A673 (cell line): Measurements from ENCODE around the gene THSD4. TPM values are rescaled to one million over a fixed set of nuclear protein-coding genes. Genes with fewer than 3 reads are reported as not detected.

ENCODE experiments used
- BruUV-seq: library from RNA; stranded (reverse); fragments of 400-500 nt; replicated peaks from 2 replicates; lab custom pipeline; 2021; lab: Mats Ljungman, UMichigan
- CTCF ChIA-PET: fragments of 300-600 bp; sonication (Branson Sonifier 250); formaldehyde crosslinking; loops from one replicate; lab custom pipeline; 2022; ENCODE audit warnings: antibody characterized with exemption; lab: Charles Lee
- POLR2A ChIA-PET: fragments of 300-600 bp; sonication (Branson Sonifier 250); formaldehyde crosslinking; loops from one replicate; lab custom pipeline; 2022; ENCODE audit warnings: antibody characterized with exemption; ENCODE audit not compliant: low non-redundant PET; lab: Charles Lee
- DNase-seq: peaks from one replicate; pipeline ENCODE4 v3.0.0-alpha.2; 2015; ENCODE audit warnings: low spot score
- H3K27ac ChIP-seq: fragments of 200-600 bp; sonication (generic); 2 replicates; pipeline ENCODE4 v1.5.1; 2016; ENCODE audit warnings: mixed run types, low read depth, mild to moderate bottlenecking, mixed read lengths, antibody characterized with exemption, low read length; ENCODE audit not compliant: poor library complexity, severe bottlenecking
- H3K27me3 ChIP-seq: fragments of 200-600 bp; sonication (generic); replicated peaks from 2 replicates; pipeline ENCODE4 v1.6.1; 2017; ENCODE audit warnings: mixed run types, low read depth, mild to moderate bottlenecking, mixed read lengths, antibody characterized with exemption, low read length; ENCODE audit not compliant: insufficient read depth, poor library complexity
- H3K36me3 ChIP-seq: fragments of 200-600 bp; sonication (generic); 2 replicates; pipeline ENCODE4 v1.6.1; 2016; ENCODE audit warnings: mixed run types, mild to moderate bottlenecking, mixed read lengths, antibody characterized with exemption, low read length; ENCODE audit not compliant: insufficient read depth, poor library complexity, severe bottlenecking
- H3K4me1 ChIP-seq: fragments of 200-600 bp; sonication (generic); 2 replicates; pipeline ENCODE4 v1.6.1; 2017; ENCODE audit warnings: mixed run types, mild to moderate bottlenecking, mixed read lengths, antibody characterized with exemption, low read length; ENCODE audit not compliant: insufficient read depth, poor library complexity, severe bottlenecking
- H3K4me3 ChIP-seq: fragments of 200-600 bp; sonication (generic); 2 replicates; pipeline ENCODE4 v1.5.1; 2016; ENCODE audit warnings: low read depth, mixed run types, mild to moderate bottlenecking, mixed read lengths, low read length; ENCODE audit not compliant: poor library complexity, severe bottlenecking
- H3K9me3 ChIP-seq: fragments of 200-600 bp; sonication (generic); 2 replicates; pipeline ENCODE4 v1.6.1; 2016; ENCODE audit warnings: mixed run types, low read depth, mild to moderate bottlenecking, mixed read lengths, antibody characterized with exemption, low read length; ENCODE audit not compliant: poor library complexity, severe bottlenecking
- EZH2 ChIP-seq: fragments of 200-600 bp; sonication (generic); IDR thresholded peaks from 2 replicates; pipeline ENCODE4 v1.6.1; 2017; ENCODE audit warnings: borderline replicate concordance, low read depth, mild to moderate bottlenecking, mixed read lengths, antibody characterized with exemption, low read length; ENCODE audit not compliant: poor library complexity, severe bottlenecking
- intact Hi-C: fragments of 100-400 bp; cut with micrococcal nuclease; formaldehyde crosslinking; loops from one replicate; pipeline ENCODE4 v1.10.0; 2022; ENCODE audit not compliant: unreplicated experiment
- total RNA-seq: library from RNA; stranded (reverse); gene quantifications from 2 replicates; pipeline ENCODE4 v1.2.3, GENCODE V29; 2021
- TF ChIP-seq, protein P1 (sequence below): fragments of 300-800, 200-600 bp; sonication (generic); conservative IDR thresholded peaks from 2 replicates; pipeline ENCODE4 v1.5.1; 2017; ENCODE audit warnings: low read depth, mild to moderate bottlenecking, antibody characterized with exemption, low read length, moderate library complexity, mixed read lengths

The THSD4 gene
- total RNA-seq, 1 experiment from 2014 or later = 2.4 TPM

DNA sequence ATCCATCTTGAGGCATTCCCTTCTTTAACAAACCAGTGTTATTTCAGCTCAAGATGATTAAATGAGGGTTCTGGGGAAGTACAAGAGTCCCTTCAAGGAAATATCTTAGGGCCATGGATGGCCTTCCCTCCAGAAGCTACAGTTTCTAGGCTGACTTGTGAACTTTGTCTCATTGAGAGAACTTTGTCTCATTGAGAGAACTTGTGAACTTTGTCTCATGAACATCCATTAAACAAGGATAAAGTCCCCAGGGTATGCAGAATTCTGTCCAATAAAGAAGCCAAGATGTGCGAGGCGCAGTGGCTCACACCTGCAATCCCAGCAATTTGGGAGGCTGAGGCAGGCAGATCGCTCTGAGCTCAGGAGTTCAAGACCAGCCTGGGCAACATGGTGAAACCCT lies 341.5 kb downstream of the THSD4 start:
- Histone ChIP-seq H3K36me3 (no peaks in the 10 kb centered on the region), H3K4me1 (no peaks in the 10 kb centered on the region), H3K27me3 (no peaks in the 10 kb centered on the region), H3K4me3 (no peak overlapping the region), H3K27ac (no peak overlapping the region), H3K9me3 (no peaks in the 10 kb centered on the region)
- BruUV-seq = no TSS peak
- DNase-seq = no peak
- CTCF ChIA-PET = no interaction called here
- intact Hi-C loops = no loop called here
- POLR2A ChIA-PET = no interaction called here
- TF ChIP-seq EZH2 = no peak
- TF ChIP-seq, protein P1, sequence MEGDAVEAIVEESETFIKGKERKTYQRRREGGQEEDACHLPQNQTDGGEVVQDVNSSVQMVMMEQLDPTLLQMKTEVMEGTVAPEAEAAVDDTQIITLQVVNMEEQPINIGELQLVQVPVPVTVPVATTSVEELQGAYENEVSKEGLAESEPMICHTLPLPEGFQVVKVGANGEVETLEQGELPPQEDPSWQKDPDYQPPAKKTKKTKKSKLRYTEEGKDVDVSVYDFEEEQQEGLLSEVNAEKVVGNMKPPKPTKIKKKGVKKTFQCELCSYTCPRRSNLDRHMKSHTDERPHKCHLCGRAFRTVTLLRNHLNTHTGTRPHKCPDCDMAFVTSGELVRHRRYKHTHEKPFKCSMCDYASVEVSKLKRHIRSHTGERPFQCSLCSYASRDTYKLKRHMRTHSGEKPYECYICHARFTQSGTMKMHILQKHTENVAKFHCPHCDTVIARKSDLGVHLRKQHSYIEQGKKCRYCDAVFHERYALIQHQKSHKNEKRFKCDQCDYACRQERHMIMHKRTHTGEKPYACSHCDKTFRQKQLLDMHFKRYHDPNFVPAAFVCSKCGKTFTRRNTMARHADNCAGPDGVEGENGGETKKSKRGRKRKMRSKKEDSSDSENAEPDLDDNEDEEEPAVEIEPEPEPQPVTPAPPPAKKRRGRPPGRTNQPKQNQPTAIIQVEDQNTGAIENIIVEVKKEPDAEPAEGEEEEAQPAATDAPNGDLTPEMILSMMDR = no peak

DNA sequence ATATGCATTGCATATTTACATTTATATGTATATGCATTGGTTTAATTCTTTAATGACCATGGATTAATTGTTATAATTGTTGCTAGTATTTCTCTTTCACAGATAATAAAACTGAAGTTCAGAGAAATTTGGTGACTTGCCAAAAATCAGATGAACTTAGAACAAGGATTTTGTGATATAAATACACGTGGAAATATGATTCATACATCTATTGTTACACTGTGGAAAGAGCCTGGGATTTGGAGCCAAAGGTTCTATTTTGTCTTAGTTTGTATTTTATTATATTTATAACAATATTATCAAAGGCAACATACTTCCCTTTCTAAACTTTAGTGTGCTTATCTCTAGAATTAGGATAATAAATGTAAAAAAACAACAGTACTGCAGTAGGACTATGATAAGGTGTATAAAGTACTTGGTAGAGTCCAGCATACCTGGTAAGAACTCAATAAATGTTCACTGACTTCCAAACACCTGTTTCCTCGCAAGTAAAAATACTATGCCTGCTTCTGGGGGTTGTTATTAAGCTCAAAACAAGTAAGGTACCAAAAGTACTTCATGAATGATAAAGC lies 342.9 kb downstream of the THSD4 start:
- CTCF ChIA-PET = interaction anchor here (0.6 kb wide), 1 partner anchor 195 kb away, joined by 8 read pairs; no protein-coding TSS in a partner anchor
- POLR2A ChIA-PET = no interaction called here
- TF ChIP-seq, protein P1 = no peak
- no peak for TF ChIP-seq EZH2
- Histone ChIP-seq H3K4me1 (no peaks in the 10 kb centered on the region), H3K27me3 (no peaks in the 10 kb centered on the region), H3K9me3 (no peaks in the 10 kb centered on the region), H3K36me3 (no peaks in the 10 kb centered on the region), H3K27ac (no peak overlapping the region), H3K4me3 (no peak overlapping the region)
- intact Hi-C loops = no loop called here
- no TSS peak for BruUV-seq
- DNase-seq = no peak

DNA sequence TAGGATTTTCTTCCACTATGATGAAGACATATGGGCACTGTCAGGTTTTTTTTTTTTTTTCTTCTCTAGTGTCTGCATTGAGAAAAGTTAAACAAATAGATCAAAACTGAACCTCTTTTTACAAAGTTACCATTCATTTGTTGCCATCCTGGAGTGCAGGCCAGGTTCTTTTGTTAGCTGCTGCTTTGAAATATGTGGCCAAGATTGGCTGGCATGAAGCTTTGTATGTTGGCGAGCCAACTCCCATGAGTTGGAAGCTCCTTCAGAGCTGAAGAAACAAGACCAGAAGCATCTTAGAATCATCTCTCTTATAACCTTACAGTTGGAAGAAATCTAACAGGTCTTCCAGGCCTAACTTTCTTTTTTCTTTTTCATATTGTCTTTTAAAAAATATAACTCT lies 346.5 kb downstream of the THSD4 start:
- Histone ChIP-seq H3K27ac (no peak overlapping the region), H3K36me3 (no peaks in the 10 kb centered on the region), H3K9me3 (no peaks in the 10 kb centered on the region), H3K27me3 (peaks cover 5% of the 10 kb centered on the region), H3K4me1 (no peaks in the 10 kb centered on the region), H3K4me3 (no peak overlapping the region)
- DNase-seq = no peak
- no TSS peak for BruUV-seq
- intact Hi-C loops = no loop called here
- no peak for TF ChIP-seq EZH2
- TF ChIP-seq, protein P1 = no peak
- CTCF ChIA-PET = interaction anchor here (0.7 kb wide), 1 partner anchor 304 kb away, joined by 8 read pairs; no protein-coding TSS in a partner anchor
- POLR2A ChIA-PET = no interaction called here
